G401 (cell line): ENCODE measurements around the gene SAMD14. TPM values are rescaled to one million over a fixed set of nuclear protein-coding genes. Genes with fewer than 3 reads are reported as not detected.

Experiments
- DNase-seq: peaks from one replicate; pipeline ENCODE4 v3.0.0-alpha.2; 2015; ENCODE audit warnings: low spot score
- in situ Hi-C: cut with HindIII; loops from 2 replicates; pipeline ENCODE4 v1.10.0; 2016; ENCODE audit warnings: low sequenced_read_pairs, mixed read lengths
- total RNA-seq: library from RNA; depleted of rRNA; stranded (reverse); fragments of >200 nt; shearing (Covaris generic); gene quantifications from 2 replicates; pipeline ENCODE4 v1.2.3, GENCODE V29; 2014; rRNA removed

Gene SAMD14
- total RNA-seq = 7.5 and 8.4 TPM in 2 replicates

GRCh38 chr17:50129728-50130558, at the start of gene SAMD14:
Gene SAMD14, minus strand, starts transcription at chr17:50130160. Its CDS starts 5,201 bp downstream, at chr17:50124959.
- peak; percentile 87 for DNase-seq
- in situ Hi-C loops = no loop called here

GRCh38 chr17:50177983-50178834, 48.2 kb upstream of the SAMD14 start:
- peak; percentile 59 for DNase-seq
- in situ Hi-C loops = no loop called here

GRCh38 chr17:50177476-50177875, 47.5 kb upstream of the SAMD14 start:
- no peak for DNase-seq
- in situ Hi-C loops = no loop called here

- in situ Hi-C loops = no loop called here
- no peak for DNase-seq
These were observed 46.8 kb upstream of the SAMD14 start for GRCh38 chr17:50176559-50177357.

GRCh38 chr17:50175035-50175807, 45.3 kb upstream of the SAMD14 start:
- in situ Hi-C loops = no loop called here
- DNase-seq = no peak

GRCh38 chr17:50174444-50174843, 44.5 kb upstream of the SAMD14 start:
- in situ Hi-C loops = no loop called here
- DNase-seq = no peak

- DNase-seq = no peak
- in situ Hi-C loops = no loop called here
These were observed 43.5 kb upstream of the SAMD14 start for GRCh38 chr17:50173335-50173941.

- no peak for DNase-seq
- in situ Hi-C loops = no loop called here
These were observed 43.0 kb upstream of the SAMD14 start for GRCh38 chr17:50172936-50173334.

- peak; percentile 68 for DNase-seq
- in situ Hi-C loops = no loop called here
These were observed 42.2 kb upstream of the SAMD14 start for GRCh38 chr17:50172130-50172529.

GRCh38 chr17:50171371-50172071, 41.6 kb upstream of the SAMD14 start:
- no peak for DNase-seq

GRCh38 chr17:50170662-50171370, 40.9 kb upstream of the SAMD14 start:
- in situ Hi-C loops = no loop called here

More at GRCh38 chr17:50171371-50172071, 41.6 kb upstream of the SAMD14 start:
- in situ Hi-C loops = no loop called here

GRCh38 chr17:50169881-50170459, 40.0 kb upstream of the SAMD14 start:
- in situ Hi-C loops = no loop called here

More at GRCh38 chr17:50170662-50171370, 40.9 kb upstream of the SAMD14 start:
- peak; percentile 59 for DNase-seq

GRCh38 chr17:50169121-50169764, 39.3 kb upstream of the SAMD14 start:
- peak; percentile 73 for DNase-seq
- in situ Hi-C loops = no loop called here

More at GRCh38 chr17:50169881-50170459, 40.0 kb upstream of the SAMD14 start:
- no peak for DNase-seq

- in situ Hi-C loops = no loop called here
- DNase-seq = no peak
These were observed 38.4 kb upstream of the SAMD14 start for GRCh38 chr17:50168319-50168718.

GRCh38 chr17:50167371-50167770, 37.4 kb upstream of the SAMD14 start:
- in situ Hi-C loops = no loop called here
- DNase-seq = no peak

- in situ Hi-C loops = no loop called here
- DNase-seq = no peak
These were observed 36.7 kb upstream of the SAMD14 start for GRCh38 chr17:50166518-50167181.
